ENCODE results near the gene CFAP210.
"Not testable (repeated sequence)": the region's sequence is repeated elsewhere in the genome, so short reads cannot be mapped to it uniquely, and the experiment has no call there.

CFAP210 gene

DNA sequence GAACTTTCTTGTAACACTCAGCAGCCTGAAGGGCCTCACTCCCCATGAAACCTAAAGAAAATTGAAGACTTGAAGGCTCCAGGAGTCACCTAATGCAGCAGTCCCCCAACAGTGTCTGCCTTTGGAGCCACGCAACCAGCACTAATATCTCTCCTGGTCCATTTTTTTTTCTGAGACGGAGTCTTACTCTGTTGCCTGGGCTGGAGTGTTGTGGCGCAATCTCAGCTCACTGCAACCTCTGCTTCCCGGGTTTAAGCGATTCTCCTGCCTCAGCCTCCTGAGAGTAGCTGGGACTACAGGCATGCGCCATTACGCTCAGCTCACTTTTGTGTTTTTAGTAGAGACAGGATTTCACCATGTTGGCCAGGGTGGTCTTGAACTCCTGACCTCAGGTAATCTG is 97.7 kb downstream of the CFAP210 start:
- H3K4me1 ChIP-seq (ENCODE audit: control insufficient read depth, insufficient read depth, low read length); H3K9ac ChIP-seq (ENCODE audit: low read length); H3K4me3 ChIP-seq (ENCODE audit: low read length); H3K27me3 ChIP-seq (ENCODE audit: control insufficient read depth, insufficient read depth, low read length); H3K9me3 ChIP-seq (ENCODE audit: control insufficient read depth, low read length); H3K36me3 ChIP-seq (ENCODE audit: control insufficient read depth, insufficient read depth, low read length): not testable (repeated sequence)
